ENCODE results near the gene OTC.

Gene OTC

GRCh38 chrX:38437093-38437492 is 84.7 kb downstream of the OTC start:
- H4K8ac ChIP-seq (ENCODE audit: low read depth, low read length), result no peak overlapping the region
- H4K5ac ChIP-seq (ENCODE audit: low read length), result no peak overlapping the region
- H3K23ac ChIP-seq (ENCODE audit: low read length), result no peak overlapping the region
- no peaks in the 10 kb centered on the region for H3K36me3 ChIP-seq (ENCODE audit: control insufficient read depth, insufficient read depth, low read length)
- H3K9ac ChIP-seq (ENCODE audit: low read length), result no peak overlapping the region
- H2AK5ac ChIP-seq (ENCODE audit: low read length), result no peak overlapping the region
- H2BK120ac ChIP-seq (ENCODE audit: low read depth, low read length), result no peak overlapping the region
- no peak overlapping the region for H3K27ac ChIP-seq (ENCODE audit: low read depth, low read length)
- no peak overlapping the region for H3K4me3 ChIP-seq (ENCODE audit: low read length)
- no peaks in the 10 kb centered on the region for H3K79me1 ChIP-seq (ENCODE audit: low read length)
- no peak overlapping the region for H2BK5ac ChIP-seq (ENCODE audit: low read length)
- no peak for DNase-seq
- WGBS (ENCODE audit: extremely low coverage, insufficient coverage, low lambda C conversion rate), result no CpG with 5 or more reads among the region's 2 CpGs
- no peak overlapping the region for H3K18ac ChIP-seq (ENCODE audit: low read length)
- H3K4me1 ChIP-seq (ENCODE audit: control insufficient read depth, low read depth, low read length), result no peaks in the 10 kb centered on the region
- no peak overlapping the region for H2BK15ac ChIP-seq (replicated peaks; ENCODE audit: low read depth)
- no peak overlapping the region for H3K4ac ChIP-seq (ENCODE audit: low read depth, low read length)
- no peak overlapping the region for H3K4me2 ChIP-seq (ENCODE audit: low read length)
- no peaks in the 10 kb centered on the region for H3K79me2 ChIP-seq (ENCODE audit: control insufficient read depth, insufficient read depth, low read length)
- no peaks in the 10 kb centered on the region for H3K27me3 ChIP-seq (ENCODE audit: insufficient read depth, low read length, poor library complexity)
- no peak overlapping the region for H3K56ac ChIP-seq (ENCODE audit: low read length)

DNA sequence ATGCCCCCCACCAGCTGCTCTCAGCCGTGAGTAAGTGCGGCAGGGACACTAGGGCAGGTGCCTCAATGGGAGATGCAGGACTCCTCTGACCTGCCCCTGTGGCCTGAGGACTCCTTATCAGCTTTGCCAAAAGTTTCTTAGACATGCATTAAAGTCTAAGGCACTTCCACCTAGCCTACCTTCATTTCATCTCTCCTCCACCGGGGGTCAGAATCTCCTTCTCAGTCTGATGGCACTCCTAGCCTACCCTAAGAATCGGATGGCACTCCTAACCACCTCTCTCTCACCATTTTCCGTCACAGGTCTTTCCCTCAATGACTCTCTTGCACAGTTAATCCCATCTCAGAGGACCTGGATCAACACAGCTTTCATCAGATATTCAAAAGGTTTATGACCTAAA is 85.9 kb downstream of the OTC start:
- no peak overlapping the region for H3K4me2 ChIP-seq (ENCODE audit: low read length)
- no peak overlapping the region for H2BK15ac ChIP-seq (replicated peaks; ENCODE audit: low read depth)
- no peak overlapping the region for H4K5ac ChIP-seq (ENCODE audit: low read length)
- no peak overlapping the region for H2BK120ac ChIP-seq (ENCODE audit: low read depth, low read length)
- WGBS (ENCODE audit: extremely low coverage, insufficient coverage, low lambda C conversion rate), result no CpG with 5 or more reads among the region's 5 CpGs
- peak; percentile 40 for DNase-seq
- no peak overlapping the region for H2BK5ac ChIP-seq (ENCODE audit: low read length)
- no peak overlapping the region for H4K8ac ChIP-seq (ENCODE audit: low read depth, low read length)
- H3K79me2 ChIP-seq (ENCODE audit: control insufficient read depth, insufficient read depth, low read length), result no peaks in the 10 kb centered on the region
- no peak overlapping the region for H3K18ac ChIP-seq (ENCODE audit: low read length)
- H3K23ac ChIP-seq (ENCODE audit: low read length), result no peak overlapping the region
- no peak overlapping the region for H3K56ac ChIP-seq (ENCODE audit: low read length)
- H3K4me1 ChIP-seq (ENCODE audit: control insufficient read depth, low read depth, low read length), result no peaks in the 10 kb centered on the region
- no peak overlapping the region for H3K27ac ChIP-seq (ENCODE audit: low read depth, low read length)
- H3K36me3 ChIP-seq (ENCODE audit: control insufficient read depth, insufficient read depth, low read length), result no peaks in the 10 kb centered on the region
- H3K27me3 ChIP-seq (ENCODE audit: insufficient read depth, low read length, poor library complexity), result no peaks in the 10 kb centered on the region
- no peak overlapping the region for H2AK5ac ChIP-seq (ENCODE audit: low read length)
- no peak overlapping the region for H3K4ac ChIP-seq (ENCODE audit: low read depth, low read length)
- no peak overlapping the region for H3K9ac ChIP-seq (ENCODE audit: low read length)
- H3K79me1 ChIP-seq (ENCODE audit: low read length), result no peaks in the 10 kb centered on the region
- no peak overlapping the region for H3K4me3 ChIP-seq (ENCODE audit: low read length)

- Histone ChIP-seq H3K9ac (ENCODE audit: low read length) (no peak overlapping the region), H3K18ac (ENCODE audit: low read length) (no peak overlapping the region), H3K56ac (ENCODE audit: low read length) (no peak overlapping the region), H4K8ac (ENCODE audit: low read depth, low read length) (no peak overlapping the region), H3K4me2 (ENCODE audit: low read length) (no peak overlapping the region), H2BK5ac (ENCODE audit: low read length) (no peak overlapping the region), H3K79me1 (ENCODE audit: low read length) (no peaks in the 10 kb centered on the region), H2AK5ac (ENCODE audit: low read length) (no peak overlapping the region), H3K36me3 (ENCODE audit: control insufficient read depth, insufficient read depth, low read length) (no peaks in the 10 kb centered on the region), H3K4me3 (ENCODE audit: low read length) (no peak overlapping the region), H3K27me3 (ENCODE audit: insufficient read depth, low read length, poor library complexity) (no peaks in the 10 kb centered on the region), H2BK120ac (ENCODE audit: low read depth, low read length) (no peak overlapping the region), H3K23ac (ENCODE audit: low read length) (no peak overlapping the region), H3K27ac (ENCODE audit: low read depth, low read length) (no peak overlapping the region), H3K79me2 (ENCODE audit: control insufficient read depth, insufficient read depth, low read length) (no peaks in the 10 kb centered on the region), H3K4me1 (ENCODE audit: control insufficient read depth, low read depth, low read length) (no peaks in the 10 kb centered on the region), H4K5ac (ENCODE audit: low read length) (no peak overlapping the region), H3K4ac (ENCODE audit: low read depth, low read length) (no peak overlapping the region), H2BK15ac (replicated peaks; ENCODE audit: low read depth) (no peak overlapping the region)
- DNase-seq, result no peak
Measured at GRCh38 chrX:38452603-38453002, 100.2 kb downstream of the OTC start.

DNA sequence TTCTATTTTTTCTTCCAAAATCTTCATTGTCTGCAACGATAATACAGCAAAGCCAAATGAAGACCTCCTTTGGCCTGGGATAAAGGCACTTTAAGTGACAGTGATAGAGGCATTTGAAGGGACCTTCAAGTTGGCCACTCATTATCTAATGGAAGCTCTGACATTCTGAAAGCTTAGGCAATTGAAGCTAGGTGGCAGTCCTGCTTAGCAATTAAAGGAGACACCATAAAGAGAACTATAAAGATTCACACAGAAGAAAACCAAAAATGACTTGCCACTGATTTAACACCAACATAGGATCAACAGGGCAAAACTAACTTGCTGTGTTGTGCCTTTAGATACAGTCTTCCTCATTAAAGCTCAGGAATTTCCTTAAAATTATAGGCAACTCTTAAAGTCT is 105.7 kb downstream of the OTC start:
- Histone ChIP-seq H4K8ac (ENCODE audit: low read depth, low read length) (no peak overlapping the region), H3K4ac (ENCODE audit: low read depth, low read length) (no peak overlapping the region), H3K9ac (ENCODE audit: low read length) (no peak overlapping the region), H3K18ac (ENCODE audit: low read length) (no peak overlapping the region), H3K56ac (ENCODE audit: low read length) (no peak overlapping the region), H3K4me2 (ENCODE audit: low read length) (no peak overlapping the region), H3K79me2 (ENCODE audit: control insufficient read depth, insufficient read depth, low read length) (no peaks in the 10 kb centered on the region), H3K27ac (ENCODE audit: low read depth, low read length) (no peak overlapping the region), H3K4me1 (ENCODE audit: control insufficient read depth, low read depth, low read length) (no peaks in the 10 kb centered on the region), H2BK5ac (ENCODE audit: low read length) (no peak overlapping the region), H3K23ac (ENCODE audit: low read length) (no peak overlapping the region), H3K36me3 (ENCODE audit: control insufficient read depth, insufficient read depth, low read length) (no peaks in the 10 kb centered on the region), H3K4me3 (ENCODE audit: low read length) (no peak overlapping the region), H4K5ac (ENCODE audit: low read length) (no peak overlapping the region), H2BK120ac (ENCODE audit: low read depth, low read length) (no peak overlapping the region), H2AK5ac (ENCODE audit: low read length) (no peak overlapping the region), H3K79me1 (ENCODE audit: low read length) (no peaks in the 10 kb centered on the region), H2BK15ac (replicated peaks; ENCODE audit: low read depth) (no peak overlapping the region), H3K27me3 (ENCODE audit: insufficient read depth, low read length, poor library complexity) (no peaks in the 10 kb centered on the region)
- no CpG with 5 or more reads among the region's 1 CpG for WGBS (ENCODE audit: extremely low coverage, insufficient coverage, low lambda C conversion rate)
- DNase-seq, result peak; percentile 33

GRCh38 chrX:38462257-38462656 is 109.9 kb downstream of the OTC start:
- Histone ChIP-seq H3K4ac (ENCODE audit: low read depth, low read length) (no peak overlapping the region), H3K9ac (ENCODE audit: low read length) (no peak overlapping the region), H2BK120ac (ENCODE audit: low read depth, low read length) (no peak overlapping the region), H2AK5ac (ENCODE audit: low read length) (no peak overlapping the region), H3K27me3 (ENCODE audit: insufficient read depth, low read length, poor library complexity) (no peaks in the 10 kb centered on the region), H4K8ac (ENCODE audit: low read depth, low read length) (no peak overlapping the region), H3K79me2 (ENCODE audit: control insufficient read depth, insufficient read depth, low read length) (no peaks in the 10 kb centered on the region), H4K5ac (ENCODE audit: low read length) (no peak overlapping the region), H3K36me3 (ENCODE audit: control insufficient read depth, insufficient read depth, low read length) (no peaks in the 10 kb centered on the region), H3K4me2 (ENCODE audit: low read length) (no peak overlapping the region), H3K56ac (ENCODE audit: low read length) (no peak overlapping the region), H3K27ac (ENCODE audit: low read depth, low read length) (no peak overlapping the region), H3K4me1 (ENCODE audit: control insufficient read depth, low read depth, low read length) (no peaks in the 10 kb centered on the region), H3K18ac (ENCODE audit: low read length) (no peak overlapping the region), H2BK15ac (replicated peaks; ENCODE audit: low read depth) (no peak overlapping the region), H3K4me3 (ENCODE audit: low read length) (no peak overlapping the region), H2BK5ac (ENCODE audit: low read length) (no peak overlapping the region), H3K79me1 (ENCODE audit: low read length) (no peaks in the 10 kb centered on the region), H3K23ac (ENCODE audit: low read length) (no peak overlapping the region)
- no peak for DNase-seq

DNA sequence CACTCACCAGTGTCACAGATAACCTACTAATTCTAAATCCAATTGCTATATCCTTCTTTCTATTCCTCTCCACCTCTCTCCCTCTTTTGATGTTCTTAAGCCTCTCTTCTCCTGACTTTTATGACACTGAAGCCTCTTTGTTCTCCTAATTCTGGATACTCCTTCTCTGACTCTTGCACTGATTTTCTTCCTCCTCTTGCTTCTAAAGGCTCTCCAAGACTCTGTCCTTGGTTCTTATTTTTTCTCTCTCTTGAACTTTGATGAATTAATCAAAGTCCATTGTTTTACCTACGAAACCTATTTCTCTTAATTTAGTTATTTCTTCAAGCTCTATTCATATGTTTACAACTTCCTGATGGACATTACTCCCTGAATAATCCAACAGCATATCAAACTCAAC is 113.3 kb downstream of the OTC start:
- H3K36me3 ChIP-seq (ENCODE audit: control insufficient read depth, insufficient read depth, low read length), result no peaks in the 10 kb centered on the region
- H2BK120ac ChIP-seq (ENCODE audit: low read depth, low read length), result no peak overlapping the region
- no peak overlapping the region for H3K4me3 ChIP-seq (ENCODE audit: low read length)
- no CpG with 5 or more reads among the region's 1 CpG for WGBS (ENCODE audit: extremely low coverage, insufficient coverage, low lambda C conversion rate)
- no peak overlapping the region for H3K27ac ChIP-seq (ENCODE audit: low read depth, low read length)
- H3K4ac ChIP-seq (ENCODE audit: low read depth, low read length), result no peak overlapping the region
- no peak overlapping the region for H2AK5ac ChIP-seq (ENCODE audit: low read length)
- H3K18ac ChIP-seq (ENCODE audit: low read length), result no peak overlapping the region
- no peak overlapping the region for H3K9ac ChIP-seq (ENCODE audit: low read length)
- no peak overlapping the region for H2BK5ac ChIP-seq (ENCODE audit: low read length)
- no peak overlapping the region for H3K23ac ChIP-seq (ENCODE audit: low read length)
- no peaks in the 10 kb centered on the region for H3K79me1 ChIP-seq (ENCODE audit: low read length)
- H2BK15ac ChIP-seq (replicated peaks; ENCODE audit: low read depth), result no peak overlapping the region
- no peaks in the 10 kb centered on the region for H3K27me3 ChIP-seq (ENCODE audit: insufficient read depth, low read length, poor library complexity)
- no peaks in the 10 kb centered on the region for H3K4me1 ChIP-seq (ENCODE audit: control insufficient read depth, low read depth, low read length)
- H4K5ac ChIP-seq (ENCODE audit: low read length), result no peak overlapping the region
- no peak for DNase-seq
- no peak overlapping the region for H3K4me2 ChIP-seq (ENCODE audit: low read length)
- H4K8ac ChIP-seq (ENCODE audit: low read depth, low read length), result no peak overlapping the region
- no peaks in the 10 kb centered on the region for H3K79me2 ChIP-seq (ENCODE audit: control insufficient read depth, insufficient read depth, low read length)
- H3K56ac ChIP-seq (ENCODE audit: low read length), result no peak overlapping the region

All from mesendoderm (in vitro differentiated cells).